Stimulated activated CD4-positive, alpha-beta T cell treated with anti-CD3 and anti-CD28 coated beads, Interleukin-1b, Interleukin-23, amount 100 ng/mL, for 24 hours (primary cell): Measurements from ENCODE around the gene GOLGA6C.
"Not testable (repeated sequence)": the region's sequence is repeated elsewhere in the genome, so short reads cannot be mapped to it uniquely, and the experiment has no call there.

Source experiments
- DNase-seq, 4 experiments: peaks; one replicate each; pipeline ENCODE4 v3.0.0-alpha.2; 2020; ENCODE audit warnings: low read depth in 4 of 4, low spot score in 1 of 4

The GOLGA6C gene, protein sequence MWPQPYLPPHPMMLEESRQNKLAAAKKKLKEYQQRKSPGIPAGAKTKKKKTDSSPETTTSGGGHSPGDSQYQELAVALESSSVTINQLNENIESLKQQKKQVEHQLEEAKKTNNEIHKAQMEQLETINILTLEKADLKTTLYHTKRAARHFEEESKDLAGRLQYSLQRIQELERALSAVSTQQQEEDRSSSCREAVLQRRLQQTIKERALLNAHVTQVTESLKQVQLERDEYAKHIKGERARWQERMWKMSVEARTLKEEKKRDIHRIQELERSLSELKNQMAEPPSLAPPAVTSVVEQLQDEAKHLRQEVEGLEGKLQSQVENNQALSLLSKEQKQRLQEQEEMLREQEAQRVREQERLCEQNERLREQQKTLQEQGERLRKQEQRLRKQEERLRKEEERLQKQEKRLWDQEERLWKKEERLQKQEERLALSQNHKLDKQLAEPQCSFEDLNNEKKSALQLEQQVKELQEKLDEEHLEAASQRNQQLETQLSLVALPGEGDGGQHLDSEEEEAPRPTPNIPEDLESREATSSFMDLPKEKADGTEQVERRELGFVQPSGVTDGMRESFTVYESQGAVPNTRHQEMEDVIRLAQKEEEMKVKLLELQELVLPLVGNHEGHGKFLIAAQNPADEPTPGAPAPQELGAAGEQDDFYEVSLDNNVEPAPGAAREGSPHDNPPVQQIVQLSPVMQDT

DNA sequence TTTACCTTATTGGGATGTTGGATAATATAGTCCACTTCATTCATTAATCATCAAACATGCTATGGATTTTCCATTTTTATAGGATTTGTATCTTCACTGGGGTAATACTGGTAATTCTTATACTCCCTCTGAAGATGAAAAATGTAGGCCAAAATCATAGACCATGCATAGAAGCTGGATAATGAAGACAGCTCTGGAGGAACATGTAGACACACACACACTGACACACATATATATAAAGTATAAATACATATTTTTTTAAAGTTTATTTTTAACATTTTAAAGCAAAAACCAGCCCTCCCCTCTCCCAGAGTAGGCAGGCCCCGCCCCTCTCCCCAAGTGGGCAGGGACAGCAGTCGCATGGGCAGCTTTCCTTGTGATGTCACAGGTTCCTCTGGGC lies at the start of gene GOLGA6C:
GOLGA6C (plus strand) TSS at position 301 of the 400 bp plus-strand sequence. CDS start 265 bp downstream, outside the sequence.
- DNase-seq = not testable (repeated sequence)

DNA sequence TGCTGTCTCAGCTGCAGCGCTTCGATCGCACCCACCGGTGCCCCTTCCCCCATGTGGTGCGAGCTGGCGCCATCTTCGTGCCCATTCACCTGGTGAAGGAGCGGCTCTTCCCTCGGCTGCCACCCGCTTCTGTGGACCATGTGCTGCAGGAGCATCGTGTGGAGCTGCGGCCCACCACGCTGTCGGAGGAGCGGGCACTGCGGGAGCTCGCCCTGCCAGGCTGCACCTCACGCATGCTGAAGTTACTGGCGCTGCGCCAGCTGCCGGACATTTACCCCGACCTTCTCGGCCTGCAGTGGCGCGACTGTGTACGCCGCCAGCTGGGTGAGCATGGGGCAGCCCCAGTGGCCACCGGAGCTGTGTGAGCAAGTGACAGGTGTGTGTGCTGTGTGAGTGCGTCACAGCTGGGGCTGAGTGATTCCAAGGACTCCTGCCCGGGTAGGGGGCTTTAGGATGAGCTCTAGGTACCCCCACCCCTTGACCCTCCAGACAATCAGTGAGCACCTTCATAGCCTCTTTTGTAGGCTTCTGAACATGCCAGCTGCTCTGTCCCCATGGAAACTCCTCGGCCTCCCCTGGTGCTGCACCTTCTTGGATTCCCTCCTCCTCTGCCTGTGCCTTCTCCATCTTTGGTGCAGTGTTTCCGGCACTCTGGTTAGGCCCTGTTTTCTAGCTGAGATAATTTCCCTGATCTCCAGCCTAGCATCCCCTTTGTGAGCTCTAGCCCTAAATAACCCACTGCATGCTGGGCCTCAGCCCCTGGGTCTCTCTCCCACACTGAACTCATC lies 49.4 kb upstream of the GOLGA6C start:
- DNase-seq = no peak

DNA sequence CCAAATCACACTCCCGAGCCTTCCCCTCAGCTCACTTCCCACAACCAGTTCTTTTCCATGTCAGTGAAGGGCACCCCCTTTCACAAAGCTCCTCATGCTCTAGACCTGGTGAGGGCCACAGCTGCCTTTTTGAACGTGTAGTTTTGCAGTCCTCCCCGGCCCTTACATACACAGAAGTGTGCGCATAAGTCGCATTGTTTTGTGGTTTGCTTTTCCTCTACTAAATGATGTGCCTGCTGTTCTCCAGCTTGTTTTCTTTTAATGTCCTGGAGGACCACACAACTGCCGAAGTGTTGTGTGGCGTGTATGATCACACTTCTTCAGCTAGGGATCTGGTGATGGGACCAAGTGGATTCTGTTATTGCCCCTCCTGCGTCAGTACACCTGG lies 48.9 kb upstream of the GOLGA6C start:
- DNase-seq = no peak

DNA sequence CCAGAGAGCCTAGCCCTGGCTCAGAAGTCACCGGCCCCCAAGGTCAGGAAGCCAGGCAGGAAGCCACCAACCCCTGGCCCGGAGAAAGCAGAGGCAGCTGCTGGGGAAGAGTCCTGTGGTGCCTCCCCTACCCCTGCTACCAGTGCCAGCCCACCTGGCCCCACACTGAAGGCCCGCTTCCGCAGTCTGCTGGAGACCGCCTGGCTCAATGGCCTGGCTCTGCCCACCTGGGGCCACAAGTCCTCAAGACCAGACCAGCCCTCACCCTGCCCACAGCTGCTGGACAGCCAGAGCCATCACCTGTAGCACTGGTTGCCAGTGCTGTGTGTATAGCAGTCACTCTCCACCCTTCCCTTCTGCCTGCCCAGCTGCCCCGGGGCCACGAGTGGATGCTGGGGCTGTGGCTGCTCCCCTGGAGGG lies 47.3 kb upstream of the GOLGA6C start:
- DNase-seq = no peak

DNA sequence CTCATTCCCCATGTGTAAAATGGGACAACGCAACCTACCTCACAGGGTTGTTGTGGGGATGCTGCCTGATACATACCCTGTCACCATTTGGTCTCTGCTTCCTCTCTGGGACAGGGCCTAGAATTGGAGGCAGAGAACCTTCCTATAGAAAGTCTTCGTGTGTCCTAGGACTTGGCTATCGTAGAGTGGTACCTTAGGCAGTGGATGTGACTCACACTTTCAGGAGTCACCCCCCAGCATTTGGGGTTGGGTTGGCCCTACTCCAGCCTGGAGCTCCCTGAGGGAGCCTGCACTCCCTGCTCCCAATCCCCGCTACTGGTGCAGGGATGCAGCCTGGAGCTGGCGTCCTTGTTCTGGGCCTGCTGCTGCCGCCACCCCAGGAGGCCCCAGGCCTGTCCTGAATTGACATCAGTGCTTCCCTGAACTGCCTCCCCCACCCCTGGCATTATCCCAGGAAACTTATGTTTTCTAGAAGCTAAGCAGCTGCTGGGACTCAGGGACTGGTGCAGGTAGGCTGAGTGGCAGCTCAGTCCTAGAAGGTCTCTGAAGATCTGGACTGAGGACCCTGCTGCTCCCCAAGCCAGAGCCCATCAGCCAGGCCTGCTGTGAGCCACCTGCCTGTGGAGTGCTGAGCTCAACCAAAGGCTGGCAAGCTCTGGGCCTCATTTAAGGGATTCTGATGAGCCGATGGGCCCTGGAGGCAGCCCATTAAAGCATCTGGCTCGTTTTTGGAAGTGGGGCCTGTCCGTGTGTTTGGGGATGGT lies 46.5 kb upstream of the GOLGA6C start:
- DNase-seq = no peak

DNA sequence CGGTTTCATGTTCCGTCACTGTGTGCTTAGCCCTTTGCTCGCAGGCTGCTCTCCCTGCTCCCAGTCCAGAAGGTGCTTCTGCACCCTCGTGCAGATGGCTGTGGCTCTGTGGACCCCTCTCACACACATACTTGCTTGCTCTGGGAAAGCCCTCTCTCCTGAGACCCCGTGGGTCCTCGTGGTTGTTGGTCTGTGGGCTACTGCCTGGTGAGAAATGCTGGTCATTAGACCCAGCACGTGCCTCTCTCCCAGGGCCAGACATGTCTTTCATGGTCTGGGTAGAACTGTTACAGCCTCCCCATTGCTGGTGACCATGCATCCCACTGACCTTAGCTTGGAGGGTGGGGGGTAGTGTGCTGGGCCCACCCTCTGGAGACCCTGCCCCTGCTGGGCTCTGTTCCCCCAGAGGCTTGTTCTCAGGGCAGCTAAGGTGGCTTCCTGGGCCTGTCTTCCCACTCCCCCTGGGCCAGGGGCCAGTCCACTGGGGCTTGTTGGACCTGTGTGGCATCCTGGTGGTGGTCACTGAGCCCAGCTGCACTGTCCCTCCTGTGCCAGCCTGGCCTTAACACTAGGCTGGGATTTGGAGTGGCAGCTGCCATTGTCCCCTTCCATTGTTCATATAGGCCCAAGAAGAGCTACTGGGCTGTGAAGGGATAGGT lies 45.8 kb upstream of the GOLGA6C start:
- no peak for DNase-seq

DNA sequence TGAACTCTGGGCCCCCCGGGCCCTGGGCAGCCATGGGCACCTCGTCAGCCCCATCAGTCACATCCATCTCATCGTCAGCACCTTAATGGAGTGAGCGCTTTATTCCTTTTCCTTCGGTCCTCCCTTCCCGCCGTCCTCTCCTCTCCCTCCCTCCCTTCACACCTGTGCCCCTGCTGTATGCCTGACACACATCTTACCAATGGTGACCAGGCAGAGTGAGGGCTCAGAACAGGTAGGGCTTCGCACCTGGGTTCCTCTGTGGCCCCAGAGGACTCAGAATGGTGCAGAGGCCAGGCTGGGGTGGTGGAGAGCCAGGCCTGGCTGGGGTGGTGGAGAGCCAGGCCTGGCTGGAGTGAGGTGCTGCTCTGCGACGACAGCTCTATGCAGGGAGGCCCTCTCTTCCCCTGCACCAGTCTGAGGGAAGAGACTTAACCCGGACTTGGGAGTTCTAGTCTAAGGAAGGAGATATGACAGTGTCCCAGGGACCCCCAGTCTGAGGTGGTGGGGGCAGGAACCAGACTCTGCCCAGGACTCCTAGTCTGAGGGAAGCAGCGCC lies 44.8 kb upstream of the GOLGA6C start:
- DNase-seq = no peak

DNA sequence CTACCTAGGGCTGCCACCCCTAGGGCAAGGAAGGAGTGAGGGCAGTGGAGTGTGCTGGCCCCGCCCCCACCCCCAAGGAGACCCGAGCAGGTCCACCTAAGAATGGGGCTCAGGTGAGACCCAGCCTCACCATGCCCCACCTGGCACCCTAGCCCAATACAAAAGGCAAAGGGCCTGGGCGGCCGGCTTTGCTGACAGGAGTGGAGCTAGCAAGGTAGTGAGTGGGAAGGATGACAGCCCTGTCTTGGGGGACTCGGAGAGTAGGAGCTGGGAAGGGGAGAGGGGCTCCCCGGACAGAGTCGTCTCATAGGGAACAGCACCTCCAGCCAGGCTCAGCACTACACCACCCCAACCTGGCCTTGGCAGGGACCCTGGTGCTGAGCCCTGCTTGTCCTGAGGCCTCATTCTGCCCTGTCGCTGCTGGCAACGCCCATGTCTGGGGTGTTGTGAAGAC lies 44.3 kb upstream of the GOLGA6C start:
- no peak for DNase-seq

DNA sequence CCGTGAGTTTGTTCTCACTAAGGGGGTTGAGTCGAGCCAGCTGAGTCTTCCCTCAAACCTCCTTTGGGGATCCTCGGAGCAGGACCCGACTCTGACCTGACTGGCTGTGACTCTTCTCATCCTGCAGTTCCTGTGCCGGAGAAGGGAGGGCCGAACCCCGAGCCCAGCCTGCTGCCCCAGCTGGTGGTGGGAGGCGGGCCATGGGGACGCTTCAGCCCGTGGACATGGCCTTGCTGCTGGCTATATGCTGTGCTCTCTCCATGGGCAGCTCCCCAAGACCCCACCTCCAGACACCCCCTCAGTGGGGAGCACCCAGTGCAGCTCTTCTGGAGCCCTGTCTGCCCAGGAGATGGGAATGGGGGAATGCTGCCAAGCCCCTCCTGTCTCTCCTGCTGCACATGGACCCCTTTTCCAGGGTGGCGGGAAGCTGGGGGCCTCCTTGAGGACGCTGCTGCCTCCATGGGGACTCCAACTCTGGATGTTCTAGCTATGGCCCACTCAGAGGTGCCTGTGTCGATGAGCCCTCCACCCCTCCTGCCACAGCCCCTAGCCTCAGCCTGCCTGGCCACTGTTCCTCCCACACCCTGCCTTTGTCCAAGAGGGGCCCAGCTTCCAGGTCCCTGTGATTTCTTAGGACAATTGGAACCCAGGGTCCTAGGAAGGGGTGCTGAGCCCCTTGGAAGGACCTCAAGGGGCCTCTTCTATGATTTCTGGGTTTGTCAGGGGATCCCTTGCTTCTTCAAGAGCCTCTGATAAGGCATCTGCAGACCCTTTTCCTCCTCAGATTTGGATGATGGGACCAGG lies 43.6 kb upstream of the GOLGA6C start:
- no peak for DNase-seq

DNA sequence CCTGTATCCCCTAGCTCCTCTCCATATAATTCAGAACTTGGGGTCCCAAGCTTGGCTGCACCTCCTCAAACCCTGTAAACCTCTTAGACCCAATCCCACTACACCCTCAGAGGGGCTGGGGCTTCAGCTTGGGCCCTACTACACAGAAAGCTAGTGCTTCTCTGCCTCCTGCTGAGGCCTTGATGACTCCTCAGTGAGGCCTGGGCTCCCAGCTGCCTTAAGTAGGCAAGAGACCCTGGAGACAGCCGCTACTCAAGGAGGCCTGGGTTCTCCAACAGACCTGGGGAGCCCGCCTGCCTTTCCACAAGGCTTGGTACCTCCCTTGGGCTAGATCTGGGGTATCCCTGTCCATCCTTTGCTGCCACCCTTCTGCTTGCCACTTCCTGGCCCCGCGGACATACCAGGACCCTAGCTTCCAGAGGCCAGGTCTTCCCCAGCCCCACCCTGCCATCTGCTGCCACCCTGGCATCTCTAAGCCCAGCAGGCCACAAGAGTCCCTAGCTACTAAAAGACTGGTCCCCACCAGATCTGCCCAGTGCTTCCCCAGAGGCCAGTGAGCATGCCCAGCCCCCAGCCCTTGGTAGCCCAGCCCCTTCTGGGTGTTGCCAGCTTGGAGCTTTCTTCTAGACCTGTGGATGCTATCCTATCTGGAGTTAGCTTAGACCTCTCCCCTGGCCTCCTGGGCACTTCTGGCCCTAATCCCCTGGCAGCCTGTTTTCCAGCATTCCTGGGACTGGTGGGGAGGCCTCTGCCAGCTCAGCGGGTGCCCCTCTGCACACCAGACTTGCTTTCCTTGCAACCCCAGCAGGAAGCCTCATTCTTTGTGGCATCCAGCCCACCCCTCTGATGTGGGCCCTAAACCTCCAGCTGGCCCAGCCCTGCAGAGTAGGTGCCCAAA lies 42.8 kb upstream of the GOLGA6C start:
- no peak for DNase-seq

DNA sequence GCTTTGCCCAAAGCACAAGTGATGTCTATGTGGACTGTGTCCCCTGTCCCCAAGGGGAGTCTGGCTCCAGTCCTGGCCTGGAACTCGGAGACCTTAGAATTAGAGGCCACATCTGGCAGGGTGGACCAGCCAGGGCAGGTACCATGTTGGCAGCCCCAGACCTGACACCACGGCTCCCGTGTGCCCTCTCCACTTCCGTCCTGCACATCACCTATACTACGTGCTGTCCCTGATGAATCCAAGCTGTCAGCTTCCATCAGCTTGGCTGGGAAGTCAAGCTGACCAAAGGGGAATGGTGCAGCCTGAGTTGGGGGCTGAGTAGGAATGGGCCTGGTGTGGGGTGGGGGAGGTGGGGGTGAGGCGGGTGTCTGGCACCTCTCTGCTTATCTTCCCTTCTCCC lies 41.1 kb upstream of the GOLGA6C start:
- no peak for DNase-seq

DNA sequence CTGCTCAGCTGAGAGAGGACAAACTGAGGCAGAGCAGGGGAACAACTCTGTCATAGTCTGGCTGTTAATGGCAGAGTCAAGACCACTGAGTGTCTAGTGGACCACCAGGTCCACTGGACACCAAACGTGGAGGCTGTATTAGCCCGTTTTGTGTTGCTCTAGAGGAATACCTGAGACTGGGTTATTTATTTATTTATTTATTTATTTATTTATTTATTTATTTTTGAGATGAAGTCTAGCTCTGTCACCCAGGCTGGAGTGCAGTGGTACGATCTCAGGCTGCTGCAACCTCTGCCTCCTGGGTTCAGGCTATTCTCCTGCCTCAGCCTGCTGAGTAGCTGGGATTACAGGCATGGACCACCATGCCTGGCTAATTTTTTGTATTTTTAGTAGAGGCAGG lies 40.6 kb upstream of the GOLGA6C start:
- not testable (repeated sequence) for DNase-seq

DNA sequence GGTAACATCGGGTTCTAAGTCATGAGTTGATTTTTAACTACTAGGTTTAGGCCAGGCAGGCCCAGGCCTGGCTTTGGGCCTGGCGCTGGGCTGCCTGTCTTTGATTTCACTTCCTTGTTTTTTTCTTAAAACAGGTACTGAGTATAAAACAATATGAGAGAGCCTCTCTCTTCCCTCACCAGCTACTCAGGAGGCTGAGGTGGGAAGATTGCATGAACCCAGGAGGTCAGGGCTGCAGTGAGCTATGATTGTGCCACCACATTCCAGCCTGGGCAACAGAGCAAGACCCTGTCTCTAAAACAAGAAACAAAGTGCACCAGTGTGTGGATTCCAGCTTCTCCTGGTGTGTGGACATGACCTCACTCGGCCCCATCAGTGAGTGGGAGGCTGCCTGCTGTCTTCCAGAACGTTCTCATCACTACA lies 38.6 kb upstream of the GOLGA6C start:
- not testable (repeated sequence) for DNase-seq

DNA sequence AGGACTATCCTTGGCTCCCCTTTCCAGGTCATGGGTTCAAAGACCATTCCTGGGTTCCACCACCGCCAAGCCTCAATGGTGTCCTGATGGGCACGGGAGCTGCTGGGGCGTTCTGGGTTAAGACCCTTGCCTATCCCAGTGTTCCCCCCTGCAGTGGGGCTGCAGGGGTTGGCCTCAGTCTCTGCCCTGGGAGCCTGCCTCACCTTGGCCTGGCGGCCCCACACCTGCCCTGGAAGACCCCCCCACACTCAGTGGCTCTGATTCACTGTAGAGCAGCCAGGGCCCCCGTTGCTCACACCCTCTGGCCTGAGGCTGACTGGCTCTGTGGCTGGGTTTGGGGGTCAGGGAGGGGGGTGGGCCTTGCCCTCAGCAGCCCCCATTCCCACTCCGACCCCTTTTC lies 34.4 kb upstream of the GOLGA6C start:
- no peak for DNase-seq

DNA sequence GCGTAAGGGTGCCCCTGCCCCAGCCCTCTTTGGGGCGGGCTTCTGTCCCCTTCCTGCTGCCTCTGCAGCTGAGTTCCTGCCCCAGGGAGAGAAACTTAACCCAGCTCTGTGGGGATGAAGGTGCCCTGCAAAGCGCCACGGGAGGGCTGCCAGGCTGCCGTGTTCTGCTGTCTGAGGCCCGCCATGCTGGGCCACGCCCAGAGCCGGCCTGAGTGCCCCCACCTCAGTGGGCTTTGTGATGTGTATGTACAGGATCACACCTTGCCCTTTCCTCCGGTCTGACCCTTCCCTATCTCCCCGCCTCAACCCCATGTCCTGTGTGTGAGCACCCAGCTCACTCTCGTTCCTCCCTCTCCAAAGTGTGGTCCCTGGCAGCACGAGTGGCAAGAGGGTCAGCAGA lies 33.9 kb upstream of the GOLGA6C start:
- no peak for DNase-seq

DNA sequence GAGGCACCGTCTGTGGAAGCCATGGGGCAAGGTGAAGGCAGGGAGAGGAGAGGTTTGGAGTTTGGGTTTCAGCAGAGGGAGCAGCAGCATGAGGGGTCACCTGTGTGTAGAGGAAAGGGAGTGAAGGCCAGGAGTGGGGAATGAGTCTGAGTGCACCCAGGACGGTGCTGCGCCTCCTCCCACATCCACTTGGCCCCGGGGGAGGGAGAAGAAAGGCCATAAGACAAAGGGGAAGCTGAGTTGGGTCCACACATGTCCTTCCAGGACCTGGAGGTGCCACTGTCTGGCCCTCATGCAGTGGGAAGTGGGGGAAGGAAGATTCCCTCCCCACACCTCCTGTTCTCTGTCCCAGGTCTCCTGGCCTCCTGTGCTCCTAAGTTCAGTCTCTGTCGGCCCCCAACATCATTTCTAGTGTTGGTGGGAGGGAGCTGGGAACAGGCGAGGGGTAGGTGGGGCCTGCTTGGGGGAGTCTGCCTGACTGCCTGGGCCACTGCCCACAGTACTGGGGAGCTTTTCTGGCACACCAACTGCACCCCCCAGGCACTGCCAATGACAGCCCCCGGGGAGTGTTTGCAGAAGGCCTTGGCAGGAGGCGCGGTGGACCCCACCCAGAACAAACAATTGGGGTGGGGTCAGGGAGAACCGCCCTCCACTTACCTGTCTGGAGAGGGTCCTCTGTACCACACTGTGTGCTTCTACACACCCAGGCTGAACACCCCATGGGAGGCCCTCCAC lies 32.9 kb upstream of the GOLGA6C start:
- not testable (repeated sequence) for DNase-seq

DNA sequence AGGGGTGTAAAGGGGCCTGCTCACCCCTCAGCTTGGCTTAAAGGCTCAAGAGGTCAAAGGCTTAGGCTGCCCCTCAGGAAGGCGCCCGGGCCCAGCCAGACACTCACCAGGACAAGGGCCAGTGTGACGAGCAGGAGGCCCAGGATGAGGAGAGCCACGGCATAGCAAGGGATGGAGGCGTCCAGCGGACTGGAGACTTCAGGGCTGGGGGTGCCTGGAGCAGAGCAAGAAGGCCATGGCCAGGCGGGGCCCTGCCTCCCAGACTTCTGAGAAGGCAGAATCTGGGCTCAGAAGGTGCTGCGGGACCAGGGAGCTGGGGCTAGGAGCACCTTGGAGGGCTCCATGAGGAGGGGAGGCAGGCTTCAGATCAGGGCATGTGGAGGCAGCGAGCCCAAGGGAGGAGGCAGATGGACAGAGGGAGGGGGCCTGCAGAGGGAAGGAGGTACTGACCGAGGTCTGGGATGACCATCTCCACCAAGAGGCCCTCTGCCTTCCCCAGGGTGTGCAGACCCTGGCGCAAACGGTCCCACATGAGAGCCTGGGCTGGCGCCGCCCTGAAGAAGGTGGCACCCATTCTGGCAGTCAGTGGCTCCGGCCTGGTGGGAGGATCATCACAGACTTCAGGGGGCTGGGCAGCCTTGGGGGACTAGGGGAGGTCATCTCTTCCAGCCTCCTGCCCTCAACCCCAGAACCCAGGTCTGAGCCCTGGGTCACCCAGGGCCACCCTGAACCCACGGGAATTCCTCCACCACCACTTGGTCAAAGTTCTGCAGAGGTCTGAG lies 32.0 kb upstream of the GOLGA6C start:
- no peak for DNase-seq
